Measurements from ENCODE around the gene TMC6. TPM values are rescaled to one million over a fixed set of nuclear protein-coding genes. Genes with fewer than 3 reads are reported as not detected.

TMC6 gene
- total and polyA plus RNA-seq, 2 experiments from 2014 or later: 50.0 to 72.2 TPM

- H3K27me3 ChIP-seq (ENCODE audit: insufficient read depth): peaks cover 22% of the 10 kb centered on the region
- no peaks in the 10 kb centered on the region for H3K9me2 ChIP-seq (ENCODE audit: insufficient read depth)
- H2AFZ ChIP-seq: peak overlapping the region; percentile 10; the same call in 1 of the 2 replicates
- H3F3A ChIP-seq (replicated peaks; ENCODE audit: low read depth): peaks cover 14% of the 10 kb centered on the region; the same call in 1 of the 2 replicates
- H3K4me1 ChIP-seq (ENCODE audit: insufficient read depth): peaks cover 25% of the 10 kb centered on the region
- no peak overlapping the region for H3K27ac ChIP-seq (ENCODE audit: low read depth)
- H3K79me2 ChIP-seq (replicated peaks; ENCODE audit: insufficient read depth): no peaks in the 10 kb centered on the region
- Mint-ChIP-seq H3K27me3 (ENCODE audit: insufficient read depth, low read depth, poor library complexity) (peaks cover 35% of the 10 kb centered on the region), H3K27ac (no peak overlapping the region), H3K36me3 (ENCODE audit: low read depth) (no peaks in the 10 kb centered on the region), H3K4me3 (peak overlapping the region; percentile 41; the same call in 2 of the 3 replicates), H3K9me3 (no peaks in the 10 kb centered on the region), H3K4me1 (peaks cover 16% of the 10 kb centered on the region)
- H3K4me3 ChIP-seq: no peak overlapping the region; the same call in 1 of the 2 replicates
- DNase-seq (ENCODE audit: low spot score) (no peak), ATAC-seq (no peak)
- no peaks in the 10 kb centered on the region for H4K20me1 ChIP-seq (replicated peaks; ENCODE audit: insufficient read depth)
- peak overlapping the region; percentile 81; the same call in 1 of the 2 replicates for H3K4me2 ChIP-seq
- no peaks in the 10 kb centered on the region for H3K36me3 ChIP-seq (ENCODE audit: insufficient read depth)
- no peak for TF ChIP-seq POLR2AphosphoS5 (IDR thresholded peaks at IDR 0.05; ENCODE audit: low read depth)
- TF ChIP-seq EZH2phosphoT487 (IDR thresholded peaks at IDR 0.05; ENCODE audit: unreplicated experiment): no peak
- no peak for TF ChIP-seq ZNF331 (CRISPR knock-in tag; IDR thresholded peaks at IDR 0.05; ENCODE audit: low read depth)
- TF ChIP-seq, protein P1, sequence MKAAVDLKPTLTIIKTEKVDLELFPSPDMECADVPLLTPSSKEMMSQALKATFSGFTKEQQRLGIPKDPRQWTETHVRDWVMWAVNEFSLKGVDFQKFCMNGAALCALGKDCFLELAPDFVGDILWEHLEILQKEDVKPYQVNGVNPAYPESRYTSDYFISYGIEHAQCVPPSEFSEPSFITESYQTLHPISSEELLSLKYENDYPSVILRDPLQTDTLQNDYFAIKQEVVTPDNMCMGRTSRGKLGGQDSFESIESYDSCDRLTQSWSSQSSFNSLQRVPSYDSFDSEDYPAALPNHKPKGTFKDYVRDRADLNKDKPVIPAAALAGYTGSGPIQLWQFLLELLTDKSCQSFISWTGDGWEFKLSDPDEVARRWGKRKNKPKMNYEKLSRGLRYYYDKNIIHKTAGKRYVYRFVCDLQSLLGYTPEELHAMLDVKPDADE (IDR thresholded peaks at IDR 0.05): no peak
- no peak for TF ChIP-seq ZNF114 (CRISPR knock-in tag; IDR thresholded peaks at IDR 0.05)
- TF ChIP-seq EZH2 (IDR thresholded peaks at IDR 0.05; ENCODE audit: low read depth, unreplicated experiment): no peak
- TF ChIP-seq, protein P2, sequence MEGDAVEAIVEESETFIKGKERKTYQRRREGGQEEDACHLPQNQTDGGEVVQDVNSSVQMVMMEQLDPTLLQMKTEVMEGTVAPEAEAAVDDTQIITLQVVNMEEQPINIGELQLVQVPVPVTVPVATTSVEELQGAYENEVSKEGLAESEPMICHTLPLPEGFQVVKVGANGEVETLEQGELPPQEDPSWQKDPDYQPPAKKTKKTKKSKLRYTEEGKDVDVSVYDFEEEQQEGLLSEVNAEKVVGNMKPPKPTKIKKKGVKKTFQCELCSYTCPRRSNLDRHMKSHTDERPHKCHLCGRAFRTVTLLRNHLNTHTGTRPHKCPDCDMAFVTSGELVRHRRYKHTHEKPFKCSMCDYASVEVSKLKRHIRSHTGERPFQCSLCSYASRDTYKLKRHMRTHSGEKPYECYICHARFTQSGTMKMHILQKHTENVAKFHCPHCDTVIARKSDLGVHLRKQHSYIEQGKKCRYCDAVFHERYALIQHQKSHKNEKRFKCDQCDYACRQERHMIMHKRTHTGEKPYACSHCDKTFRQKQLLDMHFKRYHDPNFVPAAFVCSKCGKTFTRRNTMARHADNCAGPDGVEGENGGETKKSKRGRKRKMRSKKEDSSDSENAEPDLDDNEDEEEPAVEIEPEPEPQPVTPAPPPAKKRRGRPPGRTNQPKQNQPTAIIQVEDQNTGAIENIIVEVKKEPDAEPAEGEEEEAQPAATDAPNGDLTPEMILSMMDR (conservative IDR thresholded peaks at IDR 0.05; ENCODE audit: low read depth in 2 of 2): no peak
- TF ChIP-seq REST (IDR thresholded peaks at IDR 0.05; ENCODE audit: unreplicated experiment): no peak
- TF ChIP-seq CREB1 (CRISPR knock-in tag; IDR thresholded peaks at IDR 0.05; ENCODE audit: low read depth): no peak
- TF ChIP-seq ZNF462 (CRISPR knock-in tag; IDR thresholded peaks at IDR 0.05): no peak
- no peak for TF ChIP-seq NANOG (IDR thresholded peaks at IDR 0.05; ENCODE audit: borderline replicate concordance)
- TF ChIP-seq JUNB (IDR thresholded peaks at IDR 0.05; ENCODE audit: unreplicated experiment): no peak
- TF ChIP-seq STAT1 (IDR thresholded peaks at IDR 0.05; ENCODE audit: unreplicated experiment): no peak
Observed at GRCh38 chr17:78132767-78133178, 4.2 kb upstream of the TMC6 start.
